Measurements from ENCODE around the gene PPM1A. TPM values are rescaled to one million over a fixed set of nuclear protein-coding genes. Genes with fewer than 3 reads are reported as not detected.

Gene PPM1A
- total RNA-seq, 4 donors from 2014 or later: 81.2 to 107 (median 86.1) TPM

- in situ Hi-C loops (cut with MboI; ENCODE audit: low sequenced_read_pairs in 4 of 4): loop anchor here in 3 of 4 donors (25.0 kb wide), 2 partner anchors 113 to 962 kb away; partner anchors contain the start of gene TMEM30B (in 3 of the 3)
- TF ChIP-seq CTCF (IDR thresholded peaks at IDR 0.05 in 4 of 5, conservative IDR thresholded peaks at IDR 0.05 in 1 of 5) (no peak), POLR2A (IDR thresholded peaks at IDR 0.05) (no peak)
- ATAC-seq (no peak), DNase-seq (no peak)
- H3K9me3 ChIP-seq: no peaks in the 10 kb centered on the region
- H3K27me3 ChIP-seq: no peaks in the 10 kb centered on the region
- H3K4me1 ChIP-seq: peaks cover 4 to 16% of the 10 kb centered on the region in 2 donors
- H3K36me3 ChIP-seq: no peaks in the 10 kb centered on the region
- H3K4me3 ChIP-seq: no peak overlapping the region
- no peak overlapping the region for H3K27ac ChIP-seq
- intact Hi-C loops (cut with DNase I; ENCODE audit: low total_unique reads): loop anchor here (2.0 to 5.0 kb wide), 3 partner anchors 22 to 143 kb away; no protein-coding TSS in a partner anchor
These were observed 75.8 kb downstream of the PPM1A start for GRCh38 chr14:60324837-60325236.

DNA sequence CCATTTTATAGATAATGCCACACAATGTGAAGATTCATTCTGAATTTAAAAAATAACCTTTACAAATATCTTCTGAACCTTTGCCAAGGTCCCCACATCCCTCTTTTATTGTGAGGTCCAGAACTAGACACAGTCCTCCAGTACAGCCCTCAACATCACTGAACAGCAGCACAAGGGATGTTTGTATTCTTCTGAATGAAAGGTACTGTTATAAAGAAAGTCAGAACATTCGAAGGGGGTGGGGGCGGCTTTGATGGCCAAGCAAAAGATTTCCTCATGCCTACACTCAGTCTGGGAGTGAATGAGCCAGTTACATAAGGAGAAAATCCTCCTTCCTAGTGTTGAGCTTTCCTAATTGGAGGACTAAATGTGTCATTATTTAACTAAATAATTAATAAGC is 77.3 kb downstream of the PPM1A start:
- Histone ChIP-seq H3K27me3 (no peaks in the 10 kb centered on the region), H3K9me3 (no peaks in the 10 kb centered on the region), H3K27ac (no peak overlapping the region), H3K36me3 (no peaks in the 10 kb centered on the region), H3K4me3 (no peak overlapping the region), H3K4me1 (peaks cover 7 to 20% of the 10 kb centered on the region in 2 donors)
- in situ Hi-C loops (cut with MboI; ENCODE audit: low sequenced_read_pairs in 4 of 4) (loop anchor here in 3 of 4 donors (25.0 kb wide), 1 partner anchor 961 kb away; the partner anchor contains the start of gene TMEM30B (in 3 of the 3)), intact Hi-C loops (cut with DNase I; ENCODE audit: low total_unique reads) (loop anchor here (5.0 kb wide), 2 partner anchors 74 to 144 kb away; no protein-coding TSS in a partner anchor)
- no peak for ATAC-seq
- DNase-seq: no peak
- no peak for TF ChIP-seq POLR2A (IDR thresholded peaks at IDR 0.05)
- TF ChIP-seq CTCF (IDR thresholded peaks at IDR 0.05 in 4 of 5, conservative IDR thresholded peaks at IDR 0.05 in 1 of 5): no peak

DNA sequence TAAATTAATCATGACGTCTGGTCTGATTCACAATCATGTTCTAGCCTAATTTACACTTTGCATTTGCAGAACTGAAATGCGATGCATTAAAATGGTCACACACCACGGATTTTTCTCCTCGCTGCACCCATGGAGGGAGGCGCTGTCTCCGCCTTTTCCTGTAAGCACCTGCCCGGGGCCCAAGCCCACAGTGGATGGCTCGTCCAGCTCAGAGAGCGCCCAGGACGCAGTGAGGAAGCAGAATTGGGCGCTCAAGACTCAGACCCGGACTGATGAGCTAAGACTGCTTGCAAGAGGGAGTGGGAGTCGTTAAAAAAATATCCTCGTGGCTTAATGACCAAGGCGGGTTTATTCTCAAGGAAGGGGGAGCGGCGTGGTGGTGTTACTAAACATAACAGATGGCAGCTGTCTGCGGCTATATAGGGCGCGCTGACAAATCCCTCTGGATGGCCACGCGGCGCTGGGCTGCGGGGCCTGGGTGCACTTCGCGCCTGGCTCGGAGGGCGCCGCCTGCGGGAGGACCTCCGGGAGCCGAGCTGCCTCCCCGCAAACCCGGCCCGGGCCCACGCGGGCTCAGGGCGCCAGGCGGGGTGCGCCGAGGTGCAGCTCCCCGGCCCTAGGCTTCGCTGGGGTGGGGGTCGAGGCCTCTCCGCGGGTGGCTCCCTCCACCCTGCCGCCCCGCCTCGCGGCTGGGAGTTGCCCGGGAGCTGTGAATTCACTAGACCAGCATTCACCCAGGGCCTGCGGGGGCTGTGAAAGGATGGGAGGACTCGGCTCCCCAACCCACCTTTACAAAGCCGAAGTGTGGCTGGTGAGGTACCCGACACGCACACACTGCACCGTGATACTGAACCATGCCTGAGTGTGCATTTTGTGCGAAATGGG is 78.7 kb downstream of the PPM1A start:
- in situ Hi-C loops (cut with MboI; ENCODE audit: low sequenced_read_pairs in 4 of 4): loop anchor here in 3 of 4 donors (25.0 kb wide), 1 partner anchor 960 kb away; the partner anchor contains the start of gene TMEM30B (in 3 of the 3)
- DNase-seq: peak; percentile 68 to 80
- peak overlapping the region; percentile 25 to 72 (median 49) for H3K27ac ChIP-seq

DNA sequence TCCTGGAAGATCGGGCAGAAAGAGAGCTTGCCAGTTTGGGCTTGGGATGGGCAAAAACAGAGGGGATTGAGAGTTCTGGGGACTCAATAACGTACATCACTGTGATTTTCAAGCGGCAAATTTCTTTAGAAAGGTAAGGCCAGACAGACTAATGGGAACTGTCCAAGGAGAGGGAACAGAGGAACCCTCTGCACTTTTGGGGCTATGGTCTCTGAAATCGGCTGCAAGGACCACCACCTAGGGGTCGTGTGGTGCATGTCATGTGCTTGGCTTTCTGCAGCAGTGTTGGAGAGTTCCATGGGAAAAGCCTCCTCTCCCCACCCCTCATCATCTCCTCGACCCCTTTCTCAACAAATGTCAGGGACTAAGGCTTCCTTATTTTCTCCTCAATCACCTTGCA is 79.6 kb downstream of the PPM1A start:
- Histone ChIP-seq H3K9me3 (no peaks in the 10 kb centered on the region), H3K4me1 (peaks cover 10 to 13% of the 10 kb centered on the region in 2 donors), H3K4me3 (no peak overlapping the region), H3K27ac (no peak overlapping the region), H3K36me3 (no peaks in the 10 kb centered on the region), H3K27me3 (no peaks in the 10 kb centered on the region)
- TF ChIP-seq POLR2A (IDR thresholded peaks at IDR 0.05) (no peak), CTCF (IDR thresholded peaks at IDR 0.05 in 4 of 5, conservative IDR thresholded peaks at IDR 0.05 in 1 of 5) (no peak)
- no peak for DNase-seq
- ATAC-seq: no peak
- intact Hi-C loops (cut with DNase I; ENCODE audit: low total_unique reads) (loop anchor here (5.0 kb wide), 2 partner anchors 76 to 146 kb away; no protein-coding TSS in a partner anchor), in situ Hi-C loops (cut with MboI; ENCODE audit: low sequenced_read_pairs in 4 of 4) (loop anchor here in 3 of 4 donors (25.0 kb wide), 1 partner anchor 959 kb away; the partner anchor contains the start of gene TMEM30B (in 3 of the 3))

More for the DNA sequence above, 78.7 kb downstream of the PPM1A start:
- ATAC-seq: peak; percentile 85 to 88
- Histone ChIP-seq H3K4me3 (peak overlapping the region; percentile 28 to 48 (median 35)), H3K36me3 (no peaks in the 10 kb centered on the region), H3K27me3 (no peaks in the 10 kb centered on the region), H3K4me1 (peaks cover 10 to 20% of the 10 kb centered on the region in 2 donors), H3K9me3 (no peaks in the 10 kb centered on the region)
- intact Hi-C loops (cut with DNase I; ENCODE audit: low total_unique reads): loop anchor here (5.0 kb wide), 2 partner anchors 75 to 145 kb away; no protein-coding TSS in a partner anchor
- TF ChIP-seq POLR2A (IDR thresholded peaks at IDR 0.05) (peak; percentile 21 to 40), CTCF (IDR thresholded peaks at IDR 0.05 in 4 of 5, conservative IDR thresholded peaks at IDR 0.05 in 1 of 5) (peak in 2 of 5 experiments; percentile 26 to 38)

Data from gastrocnemius medialis (tissue), 4 donors.